CD8-positive, alpha-beta memory T cell (primary cell): ENCODE results near the gene HOXC13. TPM values are rescaled to one million over a fixed set of nuclear protein-coding genes. Genes with fewer than 3 reads are reported as not detected.

Experiments
- CTCF ChIA-PET: fragments of 350-600 bp; sonication (Branson Sonifier 250); formaldehyde crosslinking; loops from one replicate; lab custom pipeline; 2021; ENCODE audit warnings: antibody characterized with exemption; lab: Charles Lee
- POLR2A ChIA-PET: fragments of 350-600 bp; sonication (Branson Sonifier 250); formaldehyde crosslinking; loops from one replicate; lab custom pipeline; 2021; ENCODE audit warnings: antibody characterized with exemption; lab: Charles Lee
- DNase-seq, 5 donors: peaks; one replicate each; pipeline versions ENCODE4 v3.0.0 to v3.0.0-alpha.2; 2020 to 2022; ENCODE audit warnings: mixed read lengths in 1 of 5
- H3K27ac ChIP-seq: one replicate; pipeline ENCODE4 v1.7.0; 2013; ENCODE audit warnings: low read depth, mild to moderate bottlenecking, low read length, moderate library complexity
- H3K27me3 ChIP-seq: 2 replicates; pipeline ENCODE4 v1.7.0; 2013; ENCODE audit warnings: low read length, mild to moderate bottlenecking; ENCODE audit not compliant: insufficient read depth, poor library complexity, severe bottlenecking
- H3K36me3 ChIP-seq: 2 replicates; pipeline ENCODE4 v1.7.0; 2013; ENCODE audit warnings: mild to moderate bottlenecking, low read length, moderate library complexity; ENCODE audit not compliant: insufficient read depth
- H3K4me1 ChIP-seq: 2 replicates; pipeline ENCODE4 v1.7.0; 2013; ENCODE audit warnings: mild to moderate bottlenecking, low read length, moderate library complexity; ENCODE audit not compliant: insufficient read depth
- H3K4me3 ChIP-seq: 2 replicates; pipeline ENCODE4 v1.7.0; 2013; ENCODE audit warnings: mild to moderate bottlenecking, low read length
- H3K9me3 ChIP-seq: 2 replicates; pipeline ENCODE4 v1.7.0; 2013; ENCODE audit warnings: mild to moderate bottlenecking, low read length
- H3K27ac Mint-ChIP-seq, 8 donors: one replicate each; pipeline ENCODE4 v1.8.0; 2020 to 2021; ENCODE audit warnings: mixed read lengths in 8 of 8, mild to moderate bottlenecking in 6 of 8, inconsistent platforms in 3 of 8, moderate library complexity in 3 of 8
- H3K27me3 Mint-ChIP-seq, 2 donors: one replicate each; pipeline ENCODE4 v1.8.0; 2020 to 2021; ENCODE audit warnings: mixed read lengths in 2 of 2, mild to moderate bottlenecking in 1 of 2, moderate library complexity in 1 of 2
- H3K36me3 Mint-ChIP-seq, 3 donors: one replicate each; pipeline ENCODE4 v1.8.0; 2020 to 2021; ENCODE audit warnings: mixed read lengths in 3 of 3, inconsistent platforms in 1 of 3, mild to moderate bottlenecking in 1 of 3
- H3K4me1 Mint-ChIP-seq, 3 donors: one replicate each; pipeline ENCODE4 v1.8.0; 2020 to 2021; ENCODE audit warnings: mixed read lengths in 3 of 3, inconsistent platforms in 1 of 3, mild to moderate bottlenecking in 1 of 3
- H3K4me3 Mint-ChIP-seq, 7 donors: one replicate each; pipeline ENCODE4 v1.8.0; 2020 to 2021; ENCODE audit warnings: mixed read lengths in 7 of 7, mild to moderate bottlenecking in 6 of 7, moderate library complexity in 4 of 7, inconsistent platforms in 2 of 7
- H3K9me3 Mint-ChIP-seq, 5 donors: one replicate each; pipeline ENCODE4 v1.8.0; 2020 to 2022; ENCODE audit warnings: mixed read lengths in 5 of 5, mild to moderate bottlenecking in 3 of 5, moderate library complexity in 2 of 5, inconsistent platforms in 1 of 5
- polyA plus RNA-seq: library from polyadenylated mRNA; unstranded; fragments of 300-500 nt; fragmentation: Illumina TruSeq; gene quantifications from one replicate; pipeline ENCODE4 v1.2.3, GENCODE V29; 2021
- total RNA-seq, 2 experiments: library from RNA; stranded (reverse); gene quantifications; one replicate each; pipeline ENCODE4 v1.2.3, GENCODE V29; 2021

HOXC13 gene
- total and polyA plus RNA-seq, 3 experiments from 2014 or later, result not detected

GRCh38 chr12:53985994-53986685, 47.5 kb downstream of the HOXC13 start:
- no peak for DNase-seq
- POLR2A ChIA-PET, result no interaction called here
- H3K4me1 Mint-ChIP-seq, result peaks cover 36 to 51% (median 37%) of the 10 kb centered on the region in 3 donors

DNA sequence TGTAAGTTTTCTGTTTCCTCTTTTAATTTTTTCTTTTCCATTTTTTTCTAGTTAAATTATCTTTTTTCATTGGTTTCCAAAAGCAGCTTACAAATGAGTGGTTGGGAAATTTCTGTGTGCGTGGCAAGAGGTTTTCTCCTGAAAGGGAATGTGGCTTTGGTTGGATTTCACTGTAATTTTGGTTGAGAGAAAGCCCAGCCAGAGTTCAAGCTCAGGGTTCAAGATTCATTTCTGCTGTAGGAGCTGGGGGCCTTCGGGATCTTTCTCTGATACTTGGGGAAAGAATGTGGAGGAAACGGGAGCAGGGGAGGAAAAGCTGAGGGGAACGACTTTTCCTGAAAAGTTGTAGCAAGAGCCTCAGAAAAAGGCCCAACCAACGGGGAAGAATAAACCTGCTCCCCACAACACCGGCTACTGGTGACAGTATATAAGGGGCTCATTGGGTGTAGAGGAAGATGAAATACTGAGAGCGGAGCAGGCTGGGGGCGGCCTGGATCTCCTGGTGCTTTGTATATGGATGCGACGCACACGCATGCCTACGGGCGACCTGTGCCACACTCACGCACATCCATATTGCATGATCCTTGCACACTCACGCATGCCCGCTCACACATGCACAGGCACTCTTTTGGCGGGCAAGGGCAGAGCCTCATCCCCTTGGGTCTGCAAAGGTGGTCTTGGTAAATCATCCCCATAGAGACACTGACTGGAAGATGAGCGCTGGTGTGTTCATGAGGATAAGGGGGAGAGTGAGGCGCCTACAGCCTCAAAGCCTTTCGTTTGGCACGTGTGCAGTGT, 48.3 kb downstream of the HOXC13 start:
- no peaks in the 10 kb centered on the region for H3K9me3 ChIP-seq

More at GRCh38 chr12:53985994-53986685, 47.5 kb downstream of the HOXC13 start:
- Mint-ChIP-seq H3K9me3 (peaks cover 0 to 9% (median 0%) of the 10 kb centered on the region in 5 donors), H3K27ac (peak overlapping the region in 2 of 8 donors; percentile 61 to 87), H3K36me3 (no peaks in the 10 kb centered on the region), H3K4me3 (peak overlapping the region; percentile 25 to 73 (median 71)), H3K27me3 (peaks cover 93 to 94% of the 10 kb centered on the region in 2 donors)
- Histone ChIP-seq H3K27me3 (peaks cover 93% of the 10 kb centered on the region), H3K27ac (no peak overlapping the region), H3K4me1 (peaks cover 26% of the 10 kb centered on the region), H3K36me3 (no peaks in the 10 kb centered on the region), H3K9me3 (no peaks in the 10 kb centered on the region), H3K4me3 (no peak overlapping the region)
- CTCF ChIA-PET, result interaction anchor here (1.0 to 2.8 kb wide), 9 partner anchors 7 to 215 kb away, joined by 3 to 12 read pairs (median 4); partner anchors contain the start of gene HOXC5

GRCh38 chr12:53987787-53988230, 49.2 kb downstream of the HOXC13 start:
- Mint-ChIP-seq H3K27me3 (peaks cover 90 to 94% of the 10 kb centered on the region in 2 donors), H3K9me3 (peaks cover 0 to 9% (median 0%) of the 10 kb centered on the region in 5 donors), H3K36me3 (no peaks in the 10 kb centered on the region), H3K4me3 (no peak overlapping the region), H3K27ac (peak overlapping the region in 1 of 8 donors; percentile 1), H3K4me1 (peaks cover 36 to 51% (median 37%) of the 10 kb centered on the region in 3 donors)
- CTCF ChIA-PET, result interaction anchor here (1.1 to 2.0 kb wide), 6 partner anchors 9 to 371 kb away, joined by 3 to 8 read pairs (median 5); partner anchors contain the start of gene HOXC9
- no peak for DNase-seq
- H3K4me3 ChIP-seq, result no peak overlapping the region
- H3K4me1 ChIP-seq, result peaks cover 26% of the 10 kb centered on the region
- H3K27me3 ChIP-seq, result peaks cover 95% of the 10 kb centered on the region
- no peaks in the 10 kb centered on the region for H3K9me3 ChIP-seq
- no peaks in the 10 kb centered on the region for H3K36me3 ChIP-seq
- POLR2A ChIA-PET, result no interaction called here
- no peak overlapping the region for H3K27ac ChIP-seq

More for the DNA sequence above, 48.3 kb downstream of the HOXC13 start:
- H3K27ac ChIP-seq, result peak overlapping the region; percentile 10
- no peaks in the 10 kb centered on the region for H3K36me3 ChIP-seq
- ChIA-PET POLR2A (no interaction called here), CTCF (interaction anchor here (1.0 to 2.8 kb wide), 10 partner anchors 8 to 221 kb away, joined by 3 to 12 read pairs (median 4); partner anchors contain the start of genes HOXC5 and HOXC9)
- H3K9me3 Mint-ChIP-seq, result peaks cover 0 to 9% (median 0%) of the 10 kb centered on the region in 5 donors
- peaks cover 95% of the 10 kb centered on the region for H3K27me3 ChIP-seq
- H3K4me1 Mint-ChIP-seq, result peaks cover 36 to 51% (median 37%) of the 10 kb centered on the region in 3 donors
- H3K36me3 Mint-ChIP-seq, result no peaks in the 10 kb centered on the region
- peaks cover 26% of the 10 kb centered on the region for H3K4me1 ChIP-seq
- H3K27me3 Mint-ChIP-seq, result peaks cover 90 to 94% of the 10 kb centered on the region in 2 donors
- H3K4me3 Mint-ChIP-seq, result peak overlapping the region in 5 of 7 donors; percentile 4 to 49 (median 35)
- H3K4me3 ChIP-seq, result no peak overlapping the region
- no peak for DNase-seq
- peak overlapping the region in 2 of 8 donors; percentile 61 to 66 for H3K27ac Mint-ChIP-seq

DNA sequence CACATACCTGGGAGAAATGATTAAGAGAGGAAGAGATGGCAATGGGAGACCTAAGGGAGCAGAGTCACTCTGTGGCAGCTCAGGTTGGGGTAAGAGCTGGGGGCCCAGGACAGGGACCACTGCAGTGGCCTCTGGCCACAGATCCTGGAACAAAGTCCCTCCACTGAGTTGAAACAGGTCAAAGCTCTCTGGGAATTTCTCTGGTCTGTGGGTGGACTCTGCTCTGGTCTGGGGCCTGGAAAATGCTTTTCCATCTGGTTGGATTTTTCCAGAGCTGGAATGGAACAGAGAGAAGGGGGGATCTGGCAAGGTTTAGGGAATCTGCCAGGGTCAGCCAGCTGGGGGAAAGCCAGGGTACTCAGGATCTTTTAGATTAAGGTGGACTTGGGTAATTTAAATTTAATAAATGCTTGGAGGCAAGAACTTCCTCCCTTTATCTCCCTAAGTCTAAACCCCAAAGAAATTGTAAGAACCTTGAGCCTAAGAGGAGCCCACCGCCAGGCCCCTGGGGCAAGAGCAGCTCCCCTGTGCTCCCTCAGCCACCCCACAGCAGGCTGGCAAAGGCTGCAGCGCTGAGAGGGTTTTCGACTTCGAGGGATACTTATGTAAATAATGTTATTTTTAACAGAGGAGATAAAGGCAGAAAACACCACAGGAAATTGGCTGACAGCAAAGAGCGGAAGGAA, 50.1 kb downstream of the HOXC13 start:
- H3K27ac Mint-ChIP-seq, result peak overlapping the region in 1 of 8 donors; percentile 80
- no peaks in the 10 kb centered on the region for H3K36me3 Mint-ChIP-seq
- POLR2A ChIA-PET, result no interaction called here
- H3K4me3 Mint-ChIP-seq, result peak overlapping the region in 6 of 7 donors; percentile 42 to 78 (median 71)
- Histone ChIP-seq H3K9me3 (no peaks in the 10 kb centered on the region), H3K4me1 (peaks cover 26% of the 10 kb centered on the region), H3K36me3 (no peaks in the 10 kb centered on the region), H3K27me3 (peaks cover 95% of the 10 kb centered on the region), H3K4me3 (no peak overlapping the region), H3K27ac (no peak overlapping the region)
- H3K27me3 Mint-ChIP-seq, result peaks cover 90 to 94% of the 10 kb centered on the region in 2 donors
- DNase-seq, result no peak
- peaks cover 39 to 51% (median 39%) of the 10 kb centered on the region in 3 donors for H3K4me1 Mint-ChIP-seq
- H3K9me3 Mint-ChIP-seq, result peaks cover 0 to 4% (median 3%) of the 10 kb centered on the region in 5 donors
- CTCF ChIA-PET, result interaction anchor here (0.7 to 2.0 kb wide), 6 partner anchors 12 to 370 kb away, joined by 3 to 8 read pairs (median 4); partner anchors contain the start of gene HOXC9

DNA sequence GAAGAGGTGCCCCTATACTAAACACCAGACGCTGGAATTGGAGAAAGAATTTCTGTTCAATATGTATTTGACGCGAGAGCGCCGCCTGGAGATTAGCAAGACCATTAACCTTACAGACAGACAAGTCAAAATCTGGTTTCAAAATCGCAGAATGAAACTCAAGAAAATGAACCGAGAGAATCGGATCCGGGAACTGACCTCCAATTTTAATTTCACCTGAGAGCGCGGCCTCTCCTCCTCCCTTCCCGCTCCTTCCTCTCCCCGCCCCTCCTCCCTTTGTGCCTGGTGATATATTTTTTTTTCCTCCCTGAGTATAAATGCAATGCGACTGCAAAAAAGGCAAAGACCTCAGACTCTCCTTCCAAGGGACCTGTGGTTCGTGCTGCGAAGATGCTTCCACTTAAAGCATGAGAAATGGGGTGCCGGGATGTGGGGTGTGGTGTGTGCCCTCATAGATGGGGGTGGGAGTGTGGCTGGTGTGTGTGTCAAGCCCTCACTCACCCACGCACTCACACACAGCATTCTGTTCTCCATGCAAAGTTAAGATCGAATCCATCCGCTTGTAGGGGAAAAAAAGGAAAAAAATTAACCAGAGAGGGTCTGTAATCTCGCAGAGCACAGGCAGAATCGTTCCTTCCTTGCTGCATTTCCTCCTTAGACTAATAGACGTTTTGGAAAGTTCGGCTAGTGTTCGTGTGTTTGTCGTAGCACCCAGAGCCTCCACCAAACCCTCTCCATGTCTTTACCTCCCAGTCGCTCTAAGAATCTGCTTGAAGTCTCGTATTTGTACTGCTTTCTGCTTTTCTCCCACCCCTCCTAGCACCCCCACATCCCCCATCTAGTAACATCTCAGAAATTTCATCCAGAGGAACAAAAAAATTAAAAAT, 50.8 kb downstream of the HOXC13 start:
- ChIA-PET CTCF (interaction anchor here (2.0 kb wide), 1 partner anchor 218 kb away, joined by 8 read pairs; no protein-coding TSS in a partner anchor), POLR2A (interaction anchor here (0.7 kb wide), 1 partner anchor 9 kb away, joined by 3 read pairs; no protein-coding TSS in a partner anchor)
- Histone ChIP-seq H3K27ac (no peak overlapping the region), H3K4me3 (peak overlapping the region; percentile 4), H3K27me3 (peaks cover 96% of the 10 kb centered on the region), H3K36me3 (no peaks in the 10 kb centered on the region), H3K4me1 (peaks cover 29% of the 10 kb centered on the region), H3K9me3 (no peaks in the 10 kb centered on the region)
- H3K4me3 Mint-ChIP-seq, result peak overlapping the region; percentile 37 to 78 (median 66)
- peak overlapping the region in 3 of 8 donors; percentile 4 to 80 (median 56) for H3K27ac Mint-ChIP-seq
- no peak for DNase-seq
- peaks cover 37 to 54% (median 46%) of the 10 kb centered on the region in 3 donors for H3K4me1 Mint-ChIP-seq
- no peaks in the 10 kb centered on the region for H3K36me3 Mint-ChIP-seq
- peaks cover 0 to 7% (median 3%) of the 10 kb centered on the region in 5 donors for H3K9me3 Mint-ChIP-seq
- H3K27me3 Mint-ChIP-seq, result peaks cover 93 to 97% of the 10 kb centered on the region in 2 donors

GRCh38 chr12:53990311-53991076, 51.9 kb downstream of the HOXC13 start:
- peak overlapping the region in 2 of 7 donors; percentile 77 to 78 for H3K4me3 Mint-ChIP-seq
- H3K27me3 Mint-ChIP-seq, result peaks cover 91 to 98% of the 10 kb centered on the region in 2 donors
- peaks cover 99% of the 10 kb centered on the region for H3K27me3 ChIP-seq
- peaks cover 33% of the 10 kb centered on the region for H3K4me1 ChIP-seq
- no peak overlapping the region for H3K27ac ChIP-seq
- ChIA-PET CTCF (interaction anchor here (1.4 to 1.5 kb wide), 2 partner anchors 199 to 218 kb away, joined by 3 read pairs; partner anchors contain the start of gene SMUG1), POLR2A (interaction anchor here (0.7 kb wide), 1 partner anchor 10 kb away, joined by 3 read pairs; no protein-coding TSS in a partner anchor)
- H3K4me3 ChIP-seq, result no peak overlapping the region
- no peaks in the 10 kb centered on the region for H3K36me3 ChIP-seq
- H3K9me3 Mint-ChIP-seq, result peaks cover 0 to 7% (median 2%) of the 10 kb centered on the region in 5 donors
- no peak for DNase-seq
- H3K27ac Mint-ChIP-seq, result peak overlapping the region in 1 of 8 donors; percentile 10
- H3K36me3 Mint-ChIP-seq, result no peaks in the 10 kb centered on the region
- no peaks in the 10 kb centered on the region for H3K9me3 ChIP-seq
- peaks cover 36 to 56% (median 50%) of the 10 kb centered on the region in 3 donors for H3K4me1 Mint-ChIP-seq
